Measurements from ENCODE around the gene RBBP9.
"Not testable (repeated sequence)": the region's sequence is repeated elsewhere in the genome, so short reads cannot be mapped to it uniquely, and the experiment has no call there.

RBBP9 gene

GRCh38 chr20:18496740-18497592 lies at the start of gene RBBP9:
RBBP9 (minus strand) TSS chr20:18497225; CDS start chr20:18497167, 58 bp downstream.
- Mint-ChIP-seq H3K27ac (peak within 1 kb of the TSS; percentile 90 to 96), H3K9me3 (no peaks in the 10 kb centered on the region), H3K4me1 (peaks cover 20% of the 10 kb centered on the region), H3K4me3 (peak within 1 kb of the TSS; percentile 98 to 99), H3K27me3 (peaks cover 5% of the 10 kb centered on the region)
- ATAC-seq = peak; percentile 99
- DNase-seq = peak; percentile 70 to 73

GRCh38 chr20:18545566-18545965 lies 48.5 kb upstream of the RBBP9 start:
- ATAC-seq (no peak), DNase-seq (no peak)
- Mint-ChIP-seq H3K27ac (no peak overlapping the region), H3K9me3 (no peaks in the 10 kb centered on the region), H3K4me3 (no peak overlapping the region), H3K4me1 (no peaks in the 10 kb centered on the region), H3K27me3 (no peaks in the 10 kb centered on the region)

GRCh38 chr20:18543932-18544331 lies 46.9 kb upstream of the RBBP9 start:
- Mint-ChIP-seq H3K9me3 (no peaks in the 10 kb centered on the region), H3K27ac (peak overlapping the region in 1 of 2 donors; percentile 51), H3K4me1 (no peaks in the 10 kb centered on the region), H3K4me3 (no peak overlapping the region), H3K27me3 (no peaks in the 10 kb centered on the region)
- ATAC-seq (no peak), DNase-seq (no peak)

- Mint-ChIP-seq H3K27me3 (no peaks in the 10 kb centered on the region), H3K9me3 (no peaks in the 10 kb centered on the region), H3K4me3 (no peak overlapping the region), H3K27ac (peak overlapping the region; percentile 51 to 76), H3K4me1 (no peaks in the 10 kb centered on the region)
- DNase-seq (no peak), ATAC-seq (no peak)
Measured at GRCh38 chr20:18543216-18543615, 46.2 kb upstream of the RBBP9 start.

- no peak for DNase-seq
- H3K4me1 Mint-ChIP-seq = no peaks in the 10 kb centered on the region
- no peak overlapping the region for H3K27ac Mint-ChIP-seq
- no peak overlapping the region for H3K4me3 Mint-ChIP-seq
- ATAC-seq = no peak
- H3K9me3 Mint-ChIP-seq = no peaks in the 10 kb centered on the region
- no peaks in the 10 kb centered on the region for H3K27me3 Mint-ChIP-seq
Measured at GRCh38 chr20:18541741-18542140, 44.7 kb upstream of the RBBP9 start.

- Mint-ChIP-seq H3K27ac (no peak overlapping the region), H3K4me3 (no peak overlapping the region), H3K4me1 (no peaks in the 10 kb centered on the region), H3K27me3 (no peaks in the 10 kb centered on the region), H3K9me3 (no peaks in the 10 kb centered on the region)
- ATAC-seq (no peak), DNase-seq (no peak)
Measured at GRCh38 chr20:18537651-18538050, 40.6 kb upstream of the RBBP9 start.

- no peak overlapping the region for H3K4me3 Mint-ChIP-seq
- H3K4me1 Mint-ChIP-seq = no peaks in the 10 kb centered on the region
- ATAC-seq = no peak
- no peak for DNase-seq
- no peaks in the 10 kb centered on the region for H3K27me3 Mint-ChIP-seq
- no peak overlapping the region for H3K27ac Mint-ChIP-seq
- no peaks in the 10 kb centered on the region for H3K9me3 Mint-ChIP-seq
Measured at GRCh38 chr20:18533978-18534644, 37.1 kb upstream of the RBBP9 start.

- ATAC-seq = no peak
- Mint-ChIP-seq H3K27ac (no peak overlapping the region), H3K4me1 (no peaks in the 10 kb centered on the region), H3K9me3 (no peaks in the 10 kb centered on the region), H3K27me3 (no peaks in the 10 kb centered on the region), H3K4me3 (no peak overlapping the region)
- no peak for DNase-seq
Measured at GRCh38 chr20:18533491-18533890, 36.5 kb upstream of the RBBP9 start.

- DNase-seq = no peak
- H3K4me1 Mint-ChIP-seq = no peaks in the 10 kb centered on the region
- H3K9me3 Mint-ChIP-seq = no peaks in the 10 kb centered on the region
- H3K27ac Mint-ChIP-seq = no peak overlapping the region
- ATAC-seq = no peak
- H3K27me3 Mint-ChIP-seq = no peaks in the 10 kb centered on the region
- H3K4me3 Mint-ChIP-seq = no peak overlapping the region
Measured at GRCh38 chr20:18532626-18533025, 35.6 kb upstream of the RBBP9 start.

- no peaks in the 10 kb centered on the region for H3K27me3 Mint-ChIP-seq
- no peaks in the 10 kb centered on the region for H3K9me3 Mint-ChIP-seq
- ATAC-seq (no peak), DNase-seq (no peak)
- no peak overlapping the region for H3K27ac Mint-ChIP-seq
- no peaks in the 10 kb centered on the region for H3K4me1 Mint-ChIP-seq
- H3K4me3 Mint-ChIP-seq = no peak overlapping the region
Measured at GRCh38 chr20:18529041-18529440, 32.0 kb upstream of the RBBP9 start.

- DNase-seq (no peak), ATAC-seq (no peak)
- Mint-ChIP-seq H3K4me1 (no peaks in the 10 kb centered on the region), H3K27me3 (no peaks in the 10 kb centered on the region), H3K27ac (peak overlapping the region in 1 of 2 donors; percentile 42), H3K9me3 (no peaks in the 10 kb centered on the region), H3K4me3 (no peak overlapping the region)
Measured at GRCh38 chr20:18527836-18528235, 30.8 kb upstream of the RBBP9 start.

GRCh38 chr20:18527339-18527738 lies 30.3 kb upstream of the RBBP9 start:
- no peak for ATAC-seq
- no peaks in the 10 kb centered on the region for H3K27me3 Mint-ChIP-seq

GRCh38 chr20:18526761-18527160 lies 29.7 kb upstream of the RBBP9 start:
- H3K27ac Mint-ChIP-seq, DNase-seq, ATAC-seq, H3K4me1 Mint-ChIP-seq, H3K4me3 Mint-ChIP-seq, H3K9me3 Mint-ChIP-seq, H3K27me3 Mint-ChIP-seq: not testable (repeated sequence)

More at GRCh38 chr20:18527339-18527738, 30.3 kb upstream of the RBBP9 start:
- Mint-ChIP-seq H3K27ac (peak overlapping the region in 1 of 2 donors; percentile 61), H3K4me3 (no peak overlapping the region), H3K9me3 (no peaks in the 10 kb centered on the region), H3K4me1 (no peaks in the 10 kb centered on the region)
- DNase-seq = no peak

GRCh38 chr20:18524646-18525045 lies 27.6 kb upstream of the RBBP9 start:
- H3K4me3 Mint-ChIP-seq = no peak overlapping the region
- no peaks in the 10 kb centered on the region for H3K9me3 Mint-ChIP-seq
- H3K27me3 Mint-ChIP-seq = no peaks in the 10 kb centered on the region
- no peaks in the 10 kb centered on the region for H3K4me1 Mint-ChIP-seq
- H3K27ac Mint-ChIP-seq = no peak overlapping the region
- ATAC-seq = no peak
- DNase-seq = no peak

GRCh38 chr20:18523066-18523465 lies 26.0 kb upstream of the RBBP9 start:
- no peak for DNase-seq

GRCh38 chr20:18522066-18522465 lies 25.0 kb upstream of the RBBP9 start:
- not testable (repeated sequence) for H3K4me1 Mint-ChIP-seq, H3K9me3 Mint-ChIP-seq, DNase-seq, ATAC-seq, H3K4me3 Mint-ChIP-seq, H3K27ac Mint-ChIP-seq, H3K27me3 Mint-ChIP-seq

More at GRCh38 chr20:18523066-18523465, 26.0 kb upstream of the RBBP9 start:
- H3K27ac Mint-ChIP-seq = peak overlapping the region in 1 of 2 donors; percentile 70
- H3K4me3 Mint-ChIP-seq = no peak overlapping the region
- no peaks in the 10 kb centered on the region for H3K27me3 Mint-ChIP-seq
- H3K4me1 Mint-ChIP-seq = no peaks in the 10 kb centered on the region
- no peak for ATAC-seq
- no peaks in the 10 kb centered on the region for H3K9me3 Mint-ChIP-seq
